ENCODE data around the gene SCD.

The SCD gene

DNA sequence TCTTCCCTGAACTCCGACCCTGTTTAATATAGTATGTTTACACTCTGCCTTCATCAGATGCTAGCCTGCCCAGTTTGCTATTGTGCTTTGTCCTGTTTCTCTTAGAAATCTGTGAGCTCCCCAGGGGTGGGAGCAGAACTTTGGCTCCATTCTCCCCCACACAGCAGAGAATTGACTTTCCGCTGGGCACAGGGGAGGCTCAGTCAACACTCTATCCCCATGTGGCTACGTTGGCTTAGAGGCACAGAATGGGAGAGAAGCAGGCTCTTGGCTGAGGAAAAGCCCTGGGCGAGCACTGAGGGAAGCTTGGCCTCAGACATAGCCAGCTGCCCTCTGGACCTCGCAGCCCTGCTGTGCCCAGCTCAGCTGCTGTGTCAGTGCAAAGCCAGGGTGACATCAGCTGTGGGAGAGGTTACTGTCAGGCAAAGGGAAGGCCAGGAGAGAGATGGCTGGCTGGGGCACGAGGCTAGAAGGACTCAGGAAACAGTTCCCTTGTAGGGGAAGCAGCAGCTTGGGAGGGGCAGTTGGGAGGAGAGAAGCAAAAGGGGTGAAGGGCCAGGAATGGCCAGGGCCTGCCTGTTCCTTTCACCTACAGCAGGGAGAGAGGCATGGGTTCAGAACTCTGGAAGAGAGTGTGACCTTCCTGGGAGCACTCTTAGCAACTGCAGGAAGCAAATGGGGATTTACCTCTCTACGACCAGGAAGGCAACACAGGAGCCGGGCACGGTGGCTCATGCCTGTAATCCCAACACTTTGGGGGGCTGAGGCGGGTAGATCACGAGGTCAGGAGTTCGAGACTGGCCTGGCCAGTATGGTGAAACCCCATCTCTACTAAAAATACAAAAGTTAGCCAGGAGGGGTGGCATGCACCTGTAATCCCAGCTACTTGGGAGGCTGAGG is 5.8 kb upstream of the SCD start:
- peak; percentile 73 for DNase-seq

- DNase-seq: peak; percentile 56
These were observed 4.9 kb upstream of the SCD start for GRCh38 chr10:100341953-100342626.

GRCh38 chr10:100342627-100342972 is 4.4 kb upstream of the SCD start:
- no peak for DNase-seq

GRCh38 chr10:100344241-100344788 is 2.7 kb upstream of the SCD start:
- DNase-seq: no peak

GRCh38 chr10:100345570-100346330 is 1.3 kb upstream of the SCD start:
- no peak for DNase-seq

- peak; percentile 77 for DNase-seq
These were observed 675 bp upstream of the SCD start for GRCh38 chr10:100346351-100346764.

GRCh38 chr10:100347568-100348195 is 649 bp downstream of the SCD start:
- DNase-seq: no peak

- no peak for DNase-seq
These were observed 1.4 kb downstream of the SCD start for GRCh38 chr10:100348389-100348927.

GRCh38 chr10:100349087-100349486 is 2.1 kb downstream of the SCD start:
- no peak for DNase-seq

GRCh38 chr10:100349672-100350071 is 2.6 kb downstream of the SCD start:
- DNase-seq: no peak

GRCh38 chr10:100350914-100351485 is 4.0 kb downstream of the SCD start:
- DNase-seq: no peak

- DNase-seq: no peak
These were observed 6.9 kb downstream of the SCD start for GRCh38 chr10:100353770-100354485.

GRCh38 chr10:100355086-100355485 is 8.1 kb downstream of the SCD start:
- DNase-seq: no peak

- DNase-seq: no peak
These were observed 9.3 kb downstream of the SCD start for GRCh38 chr10:100356067-100357017.

DNA sequence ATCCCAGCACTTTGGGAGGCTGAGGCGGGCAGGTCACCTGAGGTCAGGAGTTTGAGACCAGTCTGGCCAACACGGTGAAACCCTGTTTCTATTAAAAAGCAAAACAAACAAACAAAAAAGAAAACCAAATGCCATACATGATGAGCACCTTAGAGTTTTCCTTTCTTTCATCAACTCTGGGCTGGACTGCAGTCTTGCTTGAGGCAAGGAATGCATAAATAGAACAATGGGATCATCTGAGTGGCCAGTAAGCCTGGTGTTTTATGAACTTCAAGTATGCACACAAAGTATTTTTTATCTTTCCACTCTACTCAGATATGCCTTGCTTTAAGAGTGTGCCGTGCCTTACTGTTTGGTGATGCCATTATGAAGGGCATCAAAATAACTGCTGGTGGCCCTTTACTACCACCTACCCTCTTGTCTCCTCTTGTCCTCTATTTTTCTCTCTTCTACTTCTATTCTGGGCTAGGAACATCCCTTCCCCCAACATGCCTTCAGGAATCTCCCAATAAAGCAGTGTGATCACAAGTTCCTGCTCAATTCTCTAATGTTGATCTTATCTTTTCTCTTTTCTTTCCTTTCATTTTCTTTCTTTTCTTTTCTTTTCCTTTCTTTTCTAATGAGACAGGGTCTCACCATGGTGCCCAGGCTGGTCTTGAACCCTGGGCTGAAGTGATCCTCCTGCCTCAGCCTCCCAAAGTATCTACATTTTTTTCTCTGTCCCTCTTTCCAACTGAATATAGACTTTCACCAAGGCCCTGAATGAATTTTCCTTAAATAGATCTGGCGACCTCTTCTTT is 10.2 kb downstream of the SCD start:
- no peak for DNase-seq

- DNase-seq: no peak
These were observed 12.0 kb downstream of the SCD start for GRCh38 chr10:100359030-100359432.

GRCh38 chr10:100359529-100360150 is 12.6 kb downstream of the SCD start:
- no peak for DNase-seq

DNA sequence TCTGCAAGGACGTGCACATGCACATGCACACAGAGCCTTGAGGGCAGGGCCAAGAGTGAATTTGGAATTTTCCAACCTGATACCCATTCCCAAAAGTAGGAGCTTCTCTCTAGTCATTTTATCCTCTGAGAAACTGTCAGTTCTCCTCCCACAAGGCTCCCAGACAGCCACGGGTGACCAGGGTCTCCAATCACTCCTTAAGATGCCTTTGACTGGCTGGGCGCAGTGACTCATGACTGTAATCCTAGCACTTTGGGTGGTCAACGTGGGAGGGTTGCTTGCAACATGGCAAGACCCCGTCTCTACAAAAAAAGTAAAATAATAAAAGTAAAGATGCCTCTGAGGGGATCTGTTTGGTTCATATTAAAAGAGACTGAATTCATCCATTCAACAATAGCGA is 13.2 kb downstream of the SCD start:
- no peak for DNase-seq

Measured in suppressor macrophage treated with lipopolysaccharide for 4 hours (primary cell).